ENCODE measurements around the gene CTAGE1.
"Not testable (repeated sequence)": the region's sequence is repeated elsewhere in the genome, so short reads cannot be mapped to it uniquely, and the experiment has no call there.

CTAGE1 gene

DNA sequence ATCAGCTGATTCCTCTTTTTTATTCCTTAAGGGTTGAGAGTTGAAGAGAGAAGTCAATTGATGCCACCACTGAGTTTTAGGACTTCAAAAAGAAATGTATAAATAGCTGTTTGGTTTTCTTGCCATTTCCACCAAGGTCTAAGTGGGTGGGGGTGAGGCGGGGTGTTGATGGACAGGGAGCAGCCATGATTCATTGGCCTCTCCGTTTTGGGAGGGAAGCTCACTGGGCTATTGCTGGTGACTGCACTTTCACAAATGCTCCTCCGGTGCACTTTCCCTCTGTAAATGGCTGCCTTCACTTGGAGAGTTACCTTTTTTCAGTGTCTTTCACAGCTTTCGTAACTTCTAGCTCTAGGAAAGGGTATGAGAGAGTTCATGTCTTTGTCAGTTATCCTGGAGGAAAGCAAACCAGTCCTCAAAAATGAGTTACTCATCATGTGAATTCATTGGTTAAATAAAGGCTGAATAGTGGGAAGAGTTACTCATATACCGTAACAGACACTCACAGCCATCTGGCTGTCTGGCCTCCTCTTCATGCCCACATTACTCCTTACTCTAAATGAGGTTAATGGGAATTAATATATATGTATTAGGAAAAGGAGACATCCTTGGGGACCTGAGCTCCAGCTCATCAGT, 17.4 kb upstream of the CTAGE1 start:
- no peak for DNase-seq (ENCODE audit: low read depth in 2 of 2)

GRCh38 chr18:22433956-22434355, 16.2 kb upstream of the CTAGE1 start:
- no peak for DNase-seq (ENCODE audit: low read depth in 2 of 2)

DNA sequence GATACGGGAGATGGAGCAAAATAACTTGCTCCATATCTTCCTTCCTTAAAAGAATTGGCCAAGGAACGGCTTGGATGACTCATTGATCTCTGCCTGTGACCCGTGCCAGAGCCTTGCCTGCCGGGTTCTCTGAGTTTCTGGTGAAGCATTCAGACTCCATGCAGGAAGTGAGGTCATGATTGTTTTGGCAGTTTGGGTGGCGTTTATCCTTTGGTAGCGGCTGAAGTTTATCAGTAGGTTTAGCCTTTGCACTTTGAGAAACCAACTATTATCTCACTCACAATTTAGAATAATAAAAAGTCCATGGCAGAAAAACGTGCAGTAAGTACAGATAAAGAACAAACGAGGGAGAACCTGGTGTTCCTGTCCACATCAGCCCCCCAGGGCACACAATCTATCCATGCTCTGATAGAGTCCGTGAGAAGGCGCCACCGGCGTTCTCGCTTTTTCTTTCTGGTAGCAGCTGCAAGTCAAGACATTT, 15.0 kb upstream of the CTAGE1 start:
- no peak for DNase-seq (ENCODE audit: low read depth in 2 of 2)

DNA sequence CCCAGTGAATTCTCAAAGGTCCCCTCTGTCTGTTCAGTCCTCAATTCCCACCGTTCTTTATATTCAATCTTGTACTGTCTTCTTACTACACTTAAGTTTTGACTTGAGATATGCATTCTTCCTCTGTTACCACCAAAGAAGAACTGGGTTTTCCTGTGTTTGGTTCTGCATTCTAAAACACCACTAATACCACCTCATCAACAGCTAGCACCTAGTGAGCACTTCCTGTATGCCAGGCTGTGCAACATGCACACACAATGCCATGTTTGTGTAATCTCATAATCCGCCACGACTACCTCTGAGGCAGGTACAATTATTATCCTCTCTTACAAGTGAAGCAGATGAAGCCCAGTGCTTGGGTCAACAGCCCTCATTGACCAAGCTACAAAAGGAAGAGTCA, 11.8 kb upstream of the CTAGE1 start:
- no peak for DNase-seq (ENCODE audit: low read depth in 2 of 2)

DNA sequence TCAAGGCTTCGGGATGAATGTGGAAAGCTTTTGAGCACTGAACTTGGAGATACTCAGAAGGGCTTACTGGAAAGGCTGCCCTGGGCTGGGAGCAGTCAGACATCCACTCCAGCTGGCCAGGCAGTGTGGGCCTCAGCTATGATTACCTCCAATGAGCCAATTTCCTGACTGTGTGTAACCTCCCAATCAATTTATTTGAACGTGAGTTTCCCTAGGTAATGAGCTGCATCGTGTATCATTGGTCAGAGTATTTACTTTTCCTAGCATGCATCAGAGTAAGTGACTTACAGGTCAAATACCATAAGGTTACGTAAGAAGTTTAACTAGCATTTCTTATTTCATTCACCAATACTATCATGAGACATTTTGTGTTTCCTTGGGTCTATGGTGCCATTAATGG, 11.0 kb upstream of the CTAGE1 start:
- DNase-seq (ENCODE audit: low read depth in 2 of 2) = no peak

GRCh38 chr18:22427822-22428549, 10.3 kb upstream of the CTAGE1 start:
- DNase-seq (ENCODE audit: low read depth in 2 of 2) = no peak

DNA sequence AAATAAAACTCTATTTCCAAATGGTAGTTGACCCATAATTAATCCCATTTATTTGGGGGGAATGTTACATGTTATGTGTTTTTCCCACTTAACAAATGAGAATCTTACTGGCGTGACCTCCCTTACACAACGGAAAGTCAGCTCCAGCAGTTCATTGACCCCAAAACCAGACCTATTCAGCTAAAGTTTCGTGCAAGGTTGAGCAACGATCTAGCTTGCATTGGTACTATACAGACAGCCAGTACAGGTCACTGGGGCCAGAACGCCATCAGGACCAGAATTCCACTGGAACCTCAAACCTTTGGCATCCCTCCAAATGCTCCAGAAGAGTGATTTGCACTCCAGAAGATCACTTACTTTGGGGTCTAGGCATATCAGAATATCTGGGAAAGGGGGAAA, 6.8 kb upstream of the CTAGE1 start:
- DNase-seq (ENCODE audit: low read depth in 2 of 2) = no peak

GRCh38 chr18:22423878-22424564, 6.3 kb upstream of the CTAGE1 start:
- DNase-seq (ENCODE audit: low read depth in 2 of 2) = no peak

DNA sequence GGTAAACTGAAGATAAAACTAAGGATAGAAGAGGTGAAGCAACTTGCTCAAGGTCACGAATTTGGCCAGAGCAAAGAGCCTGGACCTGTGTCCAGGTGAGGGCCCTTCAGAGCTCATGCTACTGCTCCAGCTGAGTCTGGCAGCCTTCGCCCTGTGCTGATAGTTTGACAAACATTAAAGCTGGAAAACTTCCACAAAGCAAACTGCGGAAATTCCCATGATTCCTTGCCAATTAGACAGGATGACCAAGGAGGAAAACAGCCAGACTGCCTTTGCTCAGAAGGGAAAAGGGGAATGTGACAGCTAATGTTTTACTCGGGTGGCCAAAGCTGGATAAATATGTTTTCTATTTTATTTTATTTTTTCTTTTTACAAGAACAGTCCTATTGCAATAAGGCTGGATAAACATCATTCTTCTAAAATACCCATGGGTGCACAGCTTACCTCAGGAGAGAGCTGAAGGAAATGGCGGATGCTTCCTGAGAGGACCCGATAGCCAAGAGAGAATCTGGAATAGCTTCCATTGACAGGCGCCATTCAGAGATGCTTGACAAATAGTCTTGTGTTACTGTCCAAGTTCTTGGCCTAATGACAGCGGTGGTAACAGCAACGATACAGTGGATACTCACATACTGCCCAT, 5.3 kb upstream of the CTAGE1 start:
- DNase-seq (ENCODE audit: low read depth in 2 of 2) = no peak

DNA sequence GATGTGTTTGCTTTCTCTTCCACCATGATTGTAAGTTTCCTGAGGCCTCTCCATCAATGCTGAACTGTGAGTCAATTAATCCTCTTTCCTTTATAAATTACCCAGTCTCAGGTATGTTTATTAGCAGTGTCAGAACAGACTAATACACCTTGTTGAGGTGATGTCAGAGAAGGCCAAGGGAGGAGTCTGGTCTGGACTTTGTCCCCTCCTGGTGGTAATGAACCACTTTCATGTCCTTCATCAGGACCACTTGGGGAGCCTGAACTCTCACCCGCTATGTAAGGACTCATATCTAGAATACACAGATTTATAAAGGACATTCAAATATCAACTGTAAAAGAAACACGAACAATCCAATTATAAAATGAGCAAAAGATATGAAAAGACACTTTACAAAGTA, 2.9 kb upstream of the CTAGE1 start:
- no peak for DNase-seq (ENCODE audit: low read depth in 2 of 2)

GRCh38 chr18:22412176-22412911, 5.4 kb downstream of the CTAGE1 start:
- DNase-seq (ENCODE audit: low read depth in 2 of 2) = no peak

- DNase-seq (ENCODE audit: low read depth in 2 of 2) = no peak
Measured at GRCh38 chr18:22411446-22411845, 6.3 kb downstream of the CTAGE1 start.

GRCh38 chr18:22410126-22410525, 7.6 kb downstream of the CTAGE1 start:
- DNase-seq (ENCODE audit: low read depth in 2 of 2) = no peak

DNA sequence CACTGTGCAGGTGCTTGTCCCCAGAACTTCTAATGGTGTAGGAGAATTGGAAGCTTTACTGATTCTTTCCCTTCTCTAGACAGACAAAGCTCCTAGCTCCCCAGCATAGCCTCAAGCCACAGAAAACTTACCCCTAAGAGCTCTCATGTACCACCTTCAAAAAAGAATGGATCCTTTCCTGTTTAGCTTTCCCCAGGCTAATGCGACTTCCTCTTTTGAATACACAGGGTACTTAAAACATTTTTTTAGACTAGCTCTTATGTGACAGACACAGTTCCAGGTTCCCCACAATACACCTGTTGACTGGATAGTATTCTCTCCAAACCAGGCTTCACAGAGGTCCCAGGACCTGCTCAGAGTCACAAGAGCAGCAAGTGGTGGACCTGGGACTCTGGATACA, 8.3 kb downstream of the CTAGE1 start:
- no peak for DNase-seq (ENCODE audit: low read depth in 2 of 2)

DNA sequence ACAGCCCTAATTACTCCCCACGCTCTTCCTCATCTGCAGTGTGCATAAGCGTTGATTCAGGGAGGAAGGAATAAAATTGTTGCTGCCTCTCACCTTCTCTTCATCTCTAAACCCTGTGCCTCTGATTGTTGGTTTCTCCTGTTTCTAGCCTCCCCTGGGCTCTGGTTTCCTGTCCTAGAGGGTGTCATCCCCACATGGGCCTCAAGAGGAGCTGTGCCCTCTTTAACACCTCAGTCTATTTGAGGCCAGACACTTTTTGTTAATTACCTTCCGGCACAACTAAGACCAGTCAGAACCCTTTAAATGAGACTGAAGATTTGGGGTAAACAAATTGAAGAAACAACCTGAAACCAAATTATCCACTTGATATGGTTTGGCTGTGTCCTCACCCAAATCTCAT, 9.7 kb downstream of the CTAGE1 start:
- no peak for DNase-seq (ENCODE audit: low read depth in 2 of 2)

DNA sequence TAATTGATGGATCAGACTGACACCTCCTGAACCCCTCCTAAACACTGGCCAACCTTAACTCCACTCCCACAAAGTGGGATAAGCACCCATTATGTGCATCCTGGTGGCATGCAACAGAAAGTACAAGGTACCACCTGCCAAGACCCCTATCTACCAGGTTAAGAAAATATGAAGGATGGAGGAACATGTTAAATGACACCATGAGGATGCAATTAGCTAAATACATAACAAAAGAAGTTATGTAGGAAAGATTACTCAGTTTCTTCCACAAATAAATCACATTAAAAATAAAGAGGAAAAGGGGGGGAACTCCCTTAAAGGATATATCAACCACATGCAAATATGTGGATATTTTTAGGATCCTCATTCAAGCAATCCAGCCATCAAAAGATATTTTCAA, 12.6 kb downstream of the CTAGE1 start:
- no peak for DNase-seq (ENCODE audit: low read depth in 2 of 2)

- DNase-seq (ENCODE audit: low read depth in 2 of 2) = no peak
Measured at GRCh38 chr18:22403950-22404349, 13.8 kb downstream of the CTAGE1 start.

- no peak for DNase-seq (ENCODE audit: low read depth in 2 of 2)
Measured at GRCh38 chr18:22399949-22400348, 17.8 kb downstream of the CTAGE1 start.

GRCh38 chr18:22398464-22398863, 19.3 kb downstream of the CTAGE1 start:
- no peak for DNase-seq (ENCODE audit: low read depth in 2 of 2)

DNA sequence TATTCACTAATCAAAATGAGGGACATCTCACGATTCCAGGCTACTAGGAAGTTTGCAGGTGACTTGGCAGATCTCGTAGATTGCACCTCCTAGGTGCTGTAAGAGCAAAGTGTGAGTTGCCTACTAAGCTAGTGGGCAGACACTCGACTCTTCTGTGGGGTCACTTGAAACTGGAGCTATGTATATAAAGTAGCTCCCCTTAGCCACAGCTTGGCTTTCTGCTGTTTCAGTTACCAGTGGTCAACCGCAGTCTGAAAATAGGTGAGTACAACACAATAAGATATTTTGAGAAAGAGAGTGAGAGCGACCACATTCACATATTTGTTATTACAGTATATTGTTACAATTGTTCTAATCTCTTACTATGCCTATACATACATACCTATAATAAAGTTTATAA, 23.3 kb downstream of the CTAGE1 start:
- DNase-seq (ENCODE audit: low read depth in 2 of 2) = no peak

GRCh38 chr18:22393164-22393563, 24.6 kb downstream of the CTAGE1 start:
- DNase-seq (ENCODE audit: low read depth in 2 of 2) = not testable (repeated sequence)
